Activated CD4-positive, alpha-beta memory T cell treated with anti-CD3 and anti-CD28 coated beads, Interleukin-2, amount 10 ng/mL, durations not matched to agents 7 days and 5 days (primary cell): ENCODE results near the gene RARRES1. TPM values are rescaled to one million over a fixed set of nuclear protein-coding genes. Genes with fewer than 3 reads are reported as not detected.

Source experiments
- CTCF ChIA-PET: fragments of 350-600 bp; sonication (Branson Sonifier 250); formaldehyde crosslinking; loops from one replicate; lab custom pipeline; 2021; ENCODE audit warnings: antibody characterized with exemption, inconsistent platforms; lab: Charles Lee
- POLR2A ChIA-PET: fragments of 350-600 bp; sonication (Branson Sonifier 250); formaldehyde crosslinking; loops from one replicate; lab custom pipeline; 2021; ENCODE audit warnings: antibody characterized with exemption; lab: Charles Lee
- DNase-seq: peaks from one replicate; pipeline ENCODE4 v3.0.0-alpha.2; 2020
- H3K27ac Mint-ChIP-seq: one replicate; pipeline ENCODE4 v1.8.0; 2021; ENCODE audit warnings: mild to moderate bottlenecking, mixed read lengths
- H3K27me3 Mint-ChIP-seq: one replicate; pipeline ENCODE4 v1.8.0; 2021; ENCODE audit warnings: mixed read lengths
- H3K36me3 Mint-ChIP-seq: one replicate; pipeline ENCODE4 v1.8.0; 2021; ENCODE audit warnings: low read depth, mixed read lengths
- H3K4me1 Mint-ChIP-seq: one replicate; pipeline ENCODE4 v1.8.0; 2021; ENCODE audit warnings: mixed read lengths
- H3K4me3 Mint-ChIP-seq: one replicate; pipeline ENCODE4 v1.8.0; 2021; ENCODE audit warnings: mild to moderate bottlenecking, mixed read lengths
- H3K9me3 Mint-ChIP-seq: one replicate; pipeline ENCODE4 v1.8.0; 2021; ENCODE audit warnings: mixed read lengths
- total RNA-seq, 2 experiments: library from RNA; stranded (reverse); gene quantifications; one replicate each; pipeline ENCODE4 v1.2.3, GENCODE V29; 2021

Gene RARRES1
- total RNA-seq, 2 experiments from 2014 or later = not detected

DNA sequence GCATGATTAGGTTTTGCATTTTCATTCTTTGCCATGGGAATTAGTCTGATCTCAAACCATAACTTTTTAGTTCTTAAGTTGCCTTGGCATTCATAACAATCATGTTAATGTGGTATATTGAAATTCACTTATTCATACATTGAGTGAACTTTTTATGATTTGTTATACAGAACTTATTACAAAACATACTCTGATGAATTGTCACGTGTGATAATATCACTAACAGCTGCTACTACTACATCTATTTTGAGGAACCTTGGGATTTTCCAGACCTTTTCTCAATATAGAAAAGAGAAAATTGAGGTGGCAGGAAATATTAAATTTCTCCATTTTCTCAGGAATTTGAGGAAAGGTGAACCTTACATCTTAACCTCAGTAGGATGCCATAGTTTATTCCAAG lies 69.0 kb downstream of the RARRES1 start:
- H3K36me3 Mint-ChIP-seq = peaks cover 49% of the 10 kb centered on the region
- H3K9me3 Mint-ChIP-seq = no peaks in the 10 kb centered on the region
- H3K27ac Mint-ChIP-seq = no peak overlapping the region
- no peaks in the 10 kb centered on the region for H3K27me3 Mint-ChIP-seq
- no peak overlapping the region for H3K4me3 Mint-ChIP-seq
- peaks cover 11% of the 10 kb centered on the region for H3K4me1 Mint-ChIP-seq
- no peak for DNase-seq
- CTCF ChIA-PET = interaction anchor here (1.4 to 5.4 kb wide), 4 partner anchors 8 to 183 kb away, joined by 3 to 60 read pairs (median 8); partner anchors contain the start of genes GFM1 and LXN
- POLR2A ChIA-PET = no interaction called here

DNA sequence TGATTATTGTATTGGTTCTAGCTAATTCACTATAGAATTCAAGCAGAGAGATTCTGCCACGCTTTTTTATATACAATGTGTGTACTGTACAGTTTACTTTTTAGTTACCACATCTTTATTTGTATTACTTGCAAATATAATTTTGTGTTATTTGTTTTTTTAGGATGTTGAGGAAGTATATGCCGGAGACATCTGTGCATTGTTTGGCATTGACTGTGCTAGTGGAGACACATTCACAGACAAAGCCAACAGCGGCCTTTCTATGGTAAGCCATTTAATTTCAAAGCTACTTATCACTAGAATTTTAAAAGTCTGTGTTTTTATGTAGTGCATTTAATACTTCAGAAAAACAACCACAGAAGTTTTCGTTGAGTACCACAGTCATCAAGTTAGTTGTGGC lies 71.5 kb downstream of the RARRES1 start:
- DNase-seq = no peak
- no peak overlapping the region for H3K27ac Mint-ChIP-seq
- no peaks in the 10 kb centered on the region for H3K9me3 Mint-ChIP-seq
- ChIA-PET POLR2A (interaction anchor here (0.9 to 2.3 kb wide), 2 partner anchors 15 to 16 kb away, joined by 3 to 16 read pairs; partner anchors contain the start of gene GFM1), CTCF (interaction anchor here (0.8 to 5.4 kb wide), 9 partner anchors 10 to 141 kb away, joined by 3 to 61 read pairs (median 4); partner anchors contain the start of genes GFM1, LXN and MFSD1)
- H3K27me3 Mint-ChIP-seq = no peaks in the 10 kb centered on the region
- H3K4me3 Mint-ChIP-seq = no peak overlapping the region
- peaks cover 39% of the 10 kb centered on the region for H3K36me3 Mint-ChIP-seq
- peaks cover 11% of the 10 kb centered on the region for H3K4me1 Mint-ChIP-seq

DNA sequence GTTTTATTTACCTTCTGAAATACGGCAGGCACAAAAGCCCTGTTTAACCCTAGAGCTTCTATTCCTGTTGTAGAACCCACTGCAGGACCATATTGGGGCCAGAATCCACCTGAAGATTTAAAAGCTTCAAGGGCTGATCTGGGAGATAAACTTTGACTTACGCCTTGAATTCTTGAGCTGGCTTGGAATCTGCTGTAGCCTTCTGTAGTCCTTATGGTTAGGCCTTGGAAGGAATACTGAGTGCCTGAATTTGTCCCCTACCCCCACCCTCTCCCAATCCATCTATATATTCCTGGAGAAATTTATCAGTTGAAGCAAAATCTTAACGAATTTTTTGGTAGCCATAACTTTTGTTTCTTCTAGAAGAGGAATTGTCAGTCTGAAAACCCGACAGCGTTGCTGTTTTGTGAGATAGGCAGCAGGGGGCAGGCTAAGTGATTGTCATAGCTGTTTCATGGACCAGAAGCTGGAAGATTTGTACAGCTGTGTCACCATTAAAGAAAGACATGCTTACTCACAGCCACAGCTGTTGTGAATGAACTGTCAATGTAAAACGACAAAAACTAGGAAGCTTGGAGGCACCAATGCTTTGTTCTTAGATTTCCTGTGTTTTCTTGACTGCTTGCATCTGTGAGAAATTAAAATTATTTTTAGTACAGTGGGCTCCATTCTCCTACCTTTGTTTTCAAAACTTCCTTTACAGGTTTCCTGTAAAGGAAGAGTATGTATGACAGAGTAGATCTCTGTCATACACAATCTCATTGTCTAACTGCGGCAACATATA lies 72.6 kb downstream of the RARRES1 start:
- CTCF ChIA-PET = interaction anchor here (0.7 to 5.4 kb wide), 21 partner anchors 8 to 141 kb away, joined by 3 to 61 read pairs (median 7); partner anchors contain the start of genes GFM1 and LXN
- no peaks in the 10 kb centered on the region for H3K27me3 Mint-ChIP-seq
- POLR2A ChIA-PET = interaction anchor here (0.7 to 2.6 kb wide), 5 partner anchors 13 to 132 kb away, joined by 3 to 16 read pairs (median 3); partner anchors contain the start of genes GFM1 and LXN
- peaks cover 11% of the 10 kb centered on the region for H3K4me1 Mint-ChIP-seq
- H3K9me3 Mint-ChIP-seq = no peaks in the 10 kb centered on the region
- no peak overlapping the region for H3K4me3 Mint-ChIP-seq
- peaks cover 33% of the 10 kb centered on the region for H3K36me3 Mint-ChIP-seq
- peak; percentile 64 for DNase-seq
- H3K27ac Mint-ChIP-seq = no peak overlapping the region

DNA sequence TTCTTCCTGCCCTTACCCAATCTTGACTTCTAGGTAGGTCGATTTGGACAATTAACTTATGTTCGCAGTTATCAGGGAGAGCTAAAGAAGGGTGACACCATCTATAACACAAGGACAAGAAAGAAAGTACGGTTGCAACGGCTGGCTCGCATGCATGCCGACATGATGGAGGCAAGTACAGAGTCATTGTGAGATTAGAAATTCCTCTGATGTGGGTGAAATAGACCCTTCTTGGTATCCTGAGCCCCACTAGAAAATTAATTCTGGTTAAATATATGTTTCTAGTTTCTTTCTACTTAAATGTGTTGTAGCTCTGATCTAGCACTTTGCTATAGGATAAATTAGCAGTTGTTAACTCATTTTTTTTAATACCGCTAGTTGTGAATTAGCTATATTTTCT lies 73.4 kb downstream of the RARRES1 start:
- H3K4me1 Mint-ChIP-seq = peaks cover 11% of the 10 kb centered on the region
- H3K27me3 Mint-ChIP-seq = no peaks in the 10 kb centered on the region
- CTCF ChIA-PET = interaction anchor here (0.7 to 5.4 kb wide), 19 partner anchors 8 to 141 kb away, joined by 3 to 61 read pairs (median 7); partner anchors contain the start of genes GFM1 and LXN
- peaks cover 27% of the 10 kb centered on the region for H3K36me3 Mint-ChIP-seq
- H3K9me3 Mint-ChIP-seq = no peaks in the 10 kb centered on the region
- H3K27ac Mint-ChIP-seq = no peak overlapping the region
- no peak overlapping the region for H3K4me3 Mint-ChIP-seq
- DNase-seq = no peak
- POLR2A ChIA-PET = interaction anchor here (0.7 to 2.6 kb wide), 4 partner anchors 14 to 69 kb away, joined by 3 to 16 read pairs (median 5); partner anchors contain the start of genes GFM1 and LXN

DNA sequence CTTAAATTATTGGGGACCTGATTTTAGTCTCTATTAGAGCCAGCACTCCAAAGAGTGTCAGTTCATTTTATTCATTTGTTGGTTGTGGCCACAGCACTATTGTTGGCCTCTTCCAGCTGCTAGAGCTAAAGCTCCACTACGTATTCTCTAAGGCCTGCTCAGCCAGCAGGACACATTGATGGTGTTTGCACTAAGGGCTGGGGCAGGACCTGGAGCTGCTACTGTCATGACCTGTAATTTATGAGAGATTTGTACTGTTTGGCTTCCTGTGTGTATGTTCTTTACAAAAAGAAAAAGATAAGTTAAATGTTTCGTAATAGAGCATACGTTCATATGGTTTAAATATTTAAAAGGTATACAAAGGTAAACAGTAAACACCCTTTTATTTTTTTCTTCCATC lies 79.8 kb downstream of the RARRES1 start:
- Mint-ChIP-seq H3K36me3 (peaks cover 33% of the 10 kb centered on the region), H3K27me3 (no peaks in the 10 kb centered on the region), H3K9me3 (no peaks in the 10 kb centered on the region), H3K27ac (no peak overlapping the region), H3K4me3 (no peak overlapping the region), H3K4me1 (peaks cover 7% of the 10 kb centered on the region)
- no peak for DNase-seq
- CTCF ChIA-PET = interaction anchor here (1.9 kb wide), 1 partner anchor 8 kb away, joined by 9 read pairs; the partner anchor contains the start of gene GFM1
- POLR2A ChIA-PET = no interaction called here

DNA sequence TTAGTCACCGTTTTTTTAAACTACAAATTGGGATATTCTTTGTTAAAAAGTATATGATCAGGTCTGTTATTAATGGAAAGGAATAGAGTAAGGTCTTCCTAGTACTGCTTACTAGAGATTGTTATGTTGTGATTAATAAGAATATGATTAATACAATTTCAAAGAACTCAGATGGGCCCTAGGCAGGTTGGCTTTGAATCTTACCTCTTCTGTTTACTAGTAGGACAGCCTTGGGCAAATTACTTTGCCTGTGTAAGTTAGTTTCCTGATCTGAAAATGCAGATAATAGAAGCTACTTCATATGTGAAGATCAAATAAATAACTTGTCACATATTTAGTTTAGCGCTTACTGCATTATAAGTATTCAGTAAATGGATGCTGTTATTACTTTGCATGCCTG lies 81.1 kb downstream of the RARRES1 start:
- peaks cover 15% of the 10 kb centered on the region for H3K4me1 Mint-ChIP-seq
- no peaks in the 10 kb centered on the region for H3K27me3 Mint-ChIP-seq
- H3K36me3 Mint-ChIP-seq = peaks cover 41% of the 10 kb centered on the region
- no peak overlapping the region for H3K4me3 Mint-ChIP-seq
- no peaks in the 10 kb centered on the region for H3K9me3 Mint-ChIP-seq
- POLR2A ChIA-PET = no interaction called here
- H3K27ac Mint-ChIP-seq = no peak overlapping the region
- no peak for DNase-seq
- CTCF ChIA-PET = interaction anchor here (0.6 to 2.7 kb wide), 2 partner anchors 8 to 101 kb away, joined by 4 to 10 read pairs; no protein-coding TSS in a partner anchor

DNA sequence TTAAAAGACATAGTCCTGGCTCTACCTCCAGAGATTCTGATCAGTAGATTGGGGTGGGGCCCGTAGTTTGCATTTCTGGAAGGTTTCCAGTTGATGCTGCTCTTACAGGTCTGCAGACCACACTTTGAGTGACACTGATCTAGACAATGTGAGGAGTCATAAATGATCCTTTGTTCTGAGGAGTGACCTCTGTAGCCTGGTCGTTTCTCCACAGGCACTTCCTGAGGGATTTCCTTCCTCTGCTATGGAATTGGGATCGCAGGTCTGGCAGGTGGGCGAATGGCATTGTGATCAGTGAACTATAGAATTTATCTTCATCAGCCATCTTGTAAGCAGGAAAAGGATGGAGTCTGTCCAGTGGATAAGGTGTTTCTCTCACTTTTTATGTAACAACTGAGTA lies 82.5 kb downstream of the RARRES1 start:
- no peak for DNase-seq
- ChIA-PET CTCF (interaction anchor here (2.7 kb wide), 1 partner anchor 10 kb away, joined by 10 read pairs; no protein-coding TSS in a partner anchor), POLR2A (no interaction called here)
- no peak overlapping the region for H3K4me3 Mint-ChIP-seq
- no peaks in the 10 kb centered on the region for H3K9me3 Mint-ChIP-seq
- H3K36me3 Mint-ChIP-seq = peaks cover 36% of the 10 kb centered on the region
- no peaks in the 10 kb centered on the region for H3K27me3 Mint-ChIP-seq
- no peak overlapping the region for H3K27ac Mint-ChIP-seq
- peaks cover 25% of the 10 kb centered on the region for H3K4me1 Mint-ChIP-seq

Other genes with a start within 250 kb of the RARRES1 start
- gene MLF1, start 161.3 kb downstream of the RARRES1 start, total RNA-seq = 1 to 10 TPM; 1.0 to 1.5 TPM
- 10 to 100 TPM; 32.4 TPM for gene GFM1, start 87.9 kb downstream of the RARRES1 start, total RNA-seq
- gene LXN, start 59.8 kb downstream of the RARRES1 start, total RNA-seq = 10 to 100 TPM; 10.3 to 11.9 TPM
- gene MFSD1, start 69.6 kb upstream of the RARRES1 start, total RNA-seq = 10 to 100 TPM; 26.9 to 27.4 TPM